Breast epithelium (tissue), 3 donors: Measurements from ENCODE around the gene C1orf185.

Experiments used
- POLR2A ChIP-seq: fragments of 450-650 bp; IDR thresholded peaks from one replicate; pipeline ENCODE4 v1.6.1; 2016; ENCODE audit warnings: antibody characterized with exemption, mild to moderate bottlenecking, moderate library complexity
- POLR2AphosphoS5 ChIP-seq, 3 donors: sonication (generic); formaldehyde crosslinking; IDR thresholded peaks; one replicate each; pipeline ENCODE4 v1.6.1; 2017; ENCODE audit warnings: antibody characterized with exemption in 3 of 3
- TF ChIP-seq, protein P1 (sequence below), 3 donors: fragments of 450-650 bp; IDR thresholded peaks; one replicate each; pipeline ENCODE4 v1.5.1; 2016 to 2017; ENCODE audit warnings: antibody characterized with exemption in 3 of 3, mild to moderate bottlenecking in 3 of 3, moderate library complexity in 3 of 3

DNA sequence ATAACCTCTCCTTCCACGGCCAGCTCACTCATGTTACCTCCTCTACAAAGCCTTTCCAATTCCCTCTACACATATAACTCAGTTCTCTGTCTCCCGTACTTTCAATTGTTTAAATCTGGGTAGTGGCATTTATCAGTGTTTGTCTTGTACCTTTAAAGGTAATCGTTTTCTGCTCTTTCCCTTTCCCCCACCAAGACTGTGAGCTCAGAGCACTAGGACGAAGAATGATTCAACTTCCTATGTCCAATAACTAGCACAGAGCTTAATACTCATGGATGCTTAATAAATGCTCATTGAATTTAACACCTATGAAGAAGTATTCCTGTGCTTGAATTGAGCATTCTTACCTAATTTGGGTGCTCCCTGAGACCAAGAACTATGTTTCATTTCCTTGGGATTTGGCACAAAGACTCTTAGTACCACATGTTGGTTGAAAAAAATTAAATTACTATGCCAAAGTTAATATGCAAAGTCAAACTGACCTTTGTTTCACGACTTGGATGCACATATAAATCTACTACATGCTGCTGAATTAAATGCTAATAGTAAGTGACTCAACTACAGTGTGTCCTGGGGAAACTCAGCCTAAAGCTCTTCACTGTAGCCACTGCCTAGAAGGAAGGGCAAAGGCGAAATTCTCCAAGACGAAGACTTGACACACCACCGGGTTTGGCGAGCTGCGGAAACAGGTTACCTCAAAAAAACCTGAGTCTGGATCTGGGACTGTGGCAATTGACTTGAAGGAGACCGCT, 30.6 kb upstream of the C1orf185 start:
- TF ChIP-seq, protein P1, sequence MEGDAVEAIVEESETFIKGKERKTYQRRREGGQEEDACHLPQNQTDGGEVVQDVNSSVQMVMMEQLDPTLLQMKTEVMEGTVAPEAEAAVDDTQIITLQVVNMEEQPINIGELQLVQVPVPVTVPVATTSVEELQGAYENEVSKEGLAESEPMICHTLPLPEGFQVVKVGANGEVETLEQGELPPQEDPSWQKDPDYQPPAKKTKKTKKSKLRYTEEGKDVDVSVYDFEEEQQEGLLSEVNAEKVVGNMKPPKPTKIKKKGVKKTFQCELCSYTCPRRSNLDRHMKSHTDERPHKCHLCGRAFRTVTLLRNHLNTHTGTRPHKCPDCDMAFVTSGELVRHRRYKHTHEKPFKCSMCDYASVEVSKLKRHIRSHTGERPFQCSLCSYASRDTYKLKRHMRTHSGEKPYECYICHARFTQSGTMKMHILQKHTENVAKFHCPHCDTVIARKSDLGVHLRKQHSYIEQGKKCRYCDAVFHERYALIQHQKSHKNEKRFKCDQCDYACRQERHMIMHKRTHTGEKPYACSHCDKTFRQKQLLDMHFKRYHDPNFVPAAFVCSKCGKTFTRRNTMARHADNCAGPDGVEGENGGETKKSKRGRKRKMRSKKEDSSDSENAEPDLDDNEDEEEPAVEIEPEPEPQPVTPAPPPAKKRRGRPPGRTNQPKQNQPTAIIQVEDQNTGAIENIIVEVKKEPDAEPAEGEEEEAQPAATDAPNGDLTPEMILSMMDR (IDR thresholded peaks at IDR 0.05), result no peak
- TF ChIP-seq POLR2A, result no peak
- no peak for TF ChIP-seq POLR2AphosphoS5 (IDR thresholded peaks at IDR 0.05)
